ENCODE measurements around the gene CACNA1C. TPM values are rescaled to one million over a fixed set of nuclear protein-coding genes. Genes with fewer than 3 reads are reported as not detected.

Gene CACNA1C
- total and polyA plus RNA-seq, 2 donors, result 0.71 TPM

DNA sequence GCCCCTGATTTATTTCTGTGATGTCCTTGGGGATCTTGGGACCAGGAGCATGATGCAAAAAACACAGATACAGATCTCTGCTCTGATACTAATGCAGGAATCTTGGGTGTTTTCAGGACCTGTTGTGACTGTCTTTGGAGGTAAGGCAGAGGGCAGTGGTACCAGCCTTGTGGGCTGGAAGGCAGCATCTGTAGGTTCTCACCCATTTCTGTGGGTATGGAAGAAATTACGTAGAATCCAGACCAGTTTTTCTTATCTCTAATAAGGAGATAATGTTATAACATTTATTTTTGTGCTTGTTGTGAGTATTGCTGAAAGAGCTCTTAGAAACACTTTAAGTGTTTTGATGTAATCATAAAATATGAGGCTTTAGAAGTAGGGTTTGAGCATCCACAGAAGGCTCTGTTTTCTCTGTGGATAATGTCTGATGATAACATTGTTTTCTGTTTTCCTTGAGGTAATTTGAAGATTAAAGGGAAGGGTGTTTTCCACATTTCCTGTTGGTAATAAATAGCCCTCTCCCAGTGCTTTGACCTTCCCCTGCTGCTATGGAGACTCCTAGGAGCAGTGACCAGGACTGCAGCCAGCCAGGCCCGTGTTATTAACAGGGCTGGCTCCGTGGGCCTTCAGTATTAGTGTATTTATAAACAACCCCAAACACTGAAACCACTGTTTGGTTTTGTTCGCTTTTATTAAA is 39.1 kb upstream of the CACNA1C start:
- Histone ChIP-seq H3K27me3 (ENCODE audit: control insufficient read depth in 2 of 2, insufficient read depth in 1 of 2, low read length in 1 of 2) (no peaks in the 10 kb centered on the region), H3K4me1 (ENCODE audit: control insufficient read depth in 2 of 2, insufficient read depth in 2 of 2, low read length in 2 of 2) (no peaks in the 10 kb centered on the region), H3K36me3 (ENCODE audit: control insufficient read depth in 2 of 2, insufficient read depth in 2 of 2, low read length in 1 of 2) (no peaks in the 10 kb centered on the region), H3K9me3 (ENCODE audit: control insufficient read depth in 2 of 2, insufficient read depth in 1 of 2, low read length in 1 of 2) (no peaks in the 10 kb centered on the region), H3K27ac (ENCODE audit: low read depth in 1 of 2, low read length in 1 of 2) (no peak overlapping the region), H3K4me3 (ENCODE audit: low read length in 2 of 2) (no peak overlapping the region)
- WGBS, result 84% methylated on average over 4 of the region's 4 CpGs
- no peak for DNase-seq (ENCODE audit: low read depth in 6 of 9, low spot score in 9 of 9)

DNA sequence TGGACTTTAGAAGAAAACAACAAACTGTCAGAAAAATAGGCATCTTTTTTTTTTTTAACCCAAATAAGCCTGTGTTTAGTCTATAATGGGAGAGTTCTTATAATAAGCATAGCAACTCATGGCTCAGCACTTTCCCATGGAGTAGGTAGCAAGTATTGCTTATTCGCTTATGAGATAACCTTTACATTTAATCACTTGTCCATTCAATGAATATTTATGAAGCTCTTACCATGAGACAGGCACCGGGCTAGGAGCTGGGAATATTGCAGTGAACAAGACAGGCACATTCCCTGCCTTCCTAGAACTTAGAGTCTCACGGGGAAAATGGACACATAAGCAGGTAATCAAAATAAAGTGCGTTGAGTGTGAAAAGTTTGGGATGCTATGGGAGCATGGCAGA is 38.6 kb upstream of the CACNA1C start:
- Histone ChIP-seq H3K27ac (ENCODE audit: low read depth in 1 of 2, low read length in 1 of 2) (no peak overlapping the region), H3K9me3 (ENCODE audit: control insufficient read depth in 2 of 2, insufficient read depth in 1 of 2, low read length in 1 of 2) (no peaks in the 10 kb centered on the region), H3K4me1 (ENCODE audit: control insufficient read depth in 2 of 2, insufficient read depth in 2 of 2, low read length in 2 of 2) (no peaks in the 10 kb centered on the region), H3K4me3 (ENCODE audit: low read length in 2 of 2) (no peak overlapping the region), H3K36me3 (ENCODE audit: control insufficient read depth in 2 of 2, insufficient read depth in 2 of 2, low read length in 1 of 2) (no peaks in the 10 kb centered on the region), H3K27me3 (ENCODE audit: control insufficient read depth in 2 of 2, insufficient read depth in 1 of 2, low read length in 1 of 2) (no peaks in the 10 kb centered on the region)
- 85% methylated on average over 4 of the region's 4 CpGs for WGBS
- DNase-seq (ENCODE audit: low read depth in 6 of 9, low spot score in 9 of 9), result no peak

DNA sequence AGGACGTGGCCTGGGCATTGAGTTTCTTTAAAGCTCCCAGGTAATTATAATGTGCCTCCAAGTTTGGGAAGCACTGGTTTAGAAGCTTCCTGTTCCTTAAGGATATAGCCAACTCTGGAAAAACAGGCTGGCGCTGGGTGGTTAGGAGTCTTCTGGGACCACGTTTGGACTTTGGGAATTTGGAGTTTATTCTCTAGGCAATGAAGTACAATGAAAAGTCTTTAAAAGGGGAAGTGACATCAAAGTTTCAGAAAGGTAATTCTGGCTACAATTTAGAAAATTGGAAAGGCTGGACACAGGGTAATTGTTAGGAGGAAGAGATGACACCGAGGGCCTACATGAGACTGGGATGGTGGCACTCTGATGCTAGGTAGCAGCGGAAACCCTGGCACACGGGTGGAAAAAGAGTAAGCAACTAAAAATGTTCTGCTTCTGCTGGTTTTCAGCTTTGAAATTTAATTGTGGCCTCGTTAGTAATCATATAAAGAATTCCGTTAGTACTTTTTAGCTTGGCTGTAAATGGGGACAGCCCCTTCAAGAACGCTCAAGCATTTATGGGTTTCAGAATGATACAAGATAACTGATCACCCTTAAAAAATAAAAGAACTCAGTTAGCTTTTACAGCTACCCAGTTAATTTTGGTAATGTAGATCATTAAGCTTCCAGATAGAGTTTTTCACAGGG is 35.8 kb upstream of the CACNA1C start:
- Histone ChIP-seq H3K27ac (ENCODE audit: low read depth in 1 of 2, low read length in 1 of 2) (no peak overlapping the region), H3K36me3 (ENCODE audit: control insufficient read depth in 2 of 2, insufficient read depth in 2 of 2, low read length in 1 of 2) (no peaks in the 10 kb centered on the region), H3K4me3 (ENCODE audit: low read length in 2 of 2) (no peak overlapping the region), H3K9me3 (ENCODE audit: control insufficient read depth in 2 of 2, insufficient read depth in 1 of 2, low read length in 1 of 2) (no peaks in the 10 kb centered on the region), H3K4me1 (ENCODE audit: control insufficient read depth in 2 of 2, insufficient read depth in 2 of 2, low read length in 2 of 2) (no peaks in the 10 kb centered on the region), H3K27me3 (ENCODE audit: control insufficient read depth in 2 of 2, insufficient read depth in 1 of 2, low read length in 1 of 2) (no peaks in the 10 kb centered on the region)
- DNase-seq (ENCODE audit: low read depth in 6 of 9, low spot score in 9 of 9), result no peak
- WGBS, result 93% methylated on average over 9 of the region's 9 CpGs

DNA sequence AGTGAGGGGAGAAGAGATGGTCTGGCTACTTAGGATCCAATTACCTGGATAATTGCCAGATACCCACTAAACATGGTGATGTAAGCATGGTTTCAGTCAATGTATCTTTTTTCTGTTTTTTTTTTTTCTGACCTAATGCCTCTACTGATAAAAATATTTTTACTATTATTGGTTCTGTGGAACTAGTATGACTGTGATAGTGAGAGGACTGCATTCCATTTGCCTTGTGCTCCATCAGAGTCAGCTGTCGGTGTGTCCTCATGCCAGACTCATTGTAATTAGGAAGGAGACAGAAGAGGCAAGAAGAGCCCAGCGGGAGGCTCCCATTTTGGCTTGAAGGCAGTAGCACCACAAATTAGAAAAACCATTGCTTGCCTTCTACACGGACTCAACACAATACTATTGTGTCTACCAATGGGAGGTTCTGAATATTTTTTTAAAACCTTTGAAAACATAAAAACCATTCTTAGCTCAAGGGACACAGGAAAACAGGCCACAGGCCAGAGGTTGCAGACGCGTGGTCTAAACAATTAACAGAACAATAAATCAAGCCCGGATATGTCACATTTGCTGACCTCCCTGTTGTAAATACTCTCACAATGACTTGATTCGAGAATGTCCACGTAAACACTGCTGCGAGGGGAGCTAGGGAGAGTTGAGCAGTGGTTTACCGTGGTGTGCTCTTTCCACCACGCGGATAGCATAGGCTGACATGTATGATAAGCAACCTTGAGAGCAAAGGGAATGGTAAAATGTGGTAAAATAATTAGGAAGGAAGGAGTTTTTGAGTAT is 35.0 kb upstream of the CACNA1C start:
- DNase-seq (ENCODE audit: low read depth in 6 of 9, low spot score in 9 of 9), result no peak
- H3K4me1 ChIP-seq (ENCODE audit: control insufficient read depth in 2 of 2, insufficient read depth in 2 of 2, low read length in 2 of 2), result no peaks in the 10 kb centered on the region
- no peak overlapping the region for H3K27ac ChIP-seq (ENCODE audit: low read depth in 1 of 2, low read length in 1 of 2)
- no peaks in the 10 kb centered on the region for H3K9me3 ChIP-seq (ENCODE audit: control insufficient read depth in 2 of 2, insufficient read depth in 1 of 2, low read length in 1 of 2)
- WGBS, result 84% methylated on average over 12 of the region's 12 CpGs
- no peak overlapping the region for H3K4me3 ChIP-seq (ENCODE audit: low read length in 2 of 2)
- H3K27me3 ChIP-seq (ENCODE audit: control insufficient read depth in 2 of 2, insufficient read depth in 1 of 2, low read length in 1 of 2), result no peaks in the 10 kb centered on the region
- no peaks in the 10 kb centered on the region for H3K36me3 ChIP-seq (ENCODE audit: control insufficient read depth in 2 of 2, insufficient read depth in 2 of 2, low read length in 1 of 2)

DNA sequence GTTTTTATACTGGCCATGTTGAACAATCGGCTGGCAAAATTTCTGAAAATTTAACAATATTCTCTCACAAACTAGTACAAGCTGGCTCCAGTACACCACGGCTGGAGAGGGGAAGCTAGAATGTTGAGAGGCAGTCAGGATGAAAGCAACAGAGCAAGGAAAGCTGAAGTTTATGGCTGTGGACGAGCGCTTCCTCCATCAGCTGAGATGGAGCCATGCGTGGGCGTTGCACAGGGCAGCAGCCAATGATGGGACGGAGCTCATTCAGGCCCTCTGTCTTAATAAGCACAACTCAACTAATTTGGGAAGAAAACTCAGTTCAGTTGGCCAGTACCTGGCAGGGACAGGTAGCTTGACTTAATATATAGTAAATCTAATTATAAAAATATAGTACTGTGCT is 34.4 kb upstream of the CACNA1C start:
- Histone ChIP-seq H3K36me3 (ENCODE audit: control insufficient read depth in 2 of 2, insufficient read depth in 2 of 2, low read length in 1 of 2) (no peaks in the 10 kb centered on the region), H3K4me1 (ENCODE audit: control insufficient read depth in 2 of 2, insufficient read depth in 2 of 2, low read length in 2 of 2) (no peaks in the 10 kb centered on the region), H3K27me3 (ENCODE audit: control insufficient read depth in 2 of 2, insufficient read depth in 1 of 2, low read length in 1 of 2) (no peaks in the 10 kb centered on the region), H3K4me3 (ENCODE audit: low read length in 2 of 2) (no peak overlapping the region), H3K9me3 (ENCODE audit: control insufficient read depth in 2 of 2, insufficient read depth in 1 of 2, low read length in 1 of 2) (no peaks in the 10 kb centered on the region), H3K27ac (ENCODE audit: low read depth in 1 of 2, low read length in 1 of 2) (no peak overlapping the region)
- WGBS, result 90% methylated on average over 7 of the region's 7 CpGs
- DNase-seq (ENCODE audit: low read depth in 6 of 9, low spot score in 9 of 9), result no peak

DNA sequence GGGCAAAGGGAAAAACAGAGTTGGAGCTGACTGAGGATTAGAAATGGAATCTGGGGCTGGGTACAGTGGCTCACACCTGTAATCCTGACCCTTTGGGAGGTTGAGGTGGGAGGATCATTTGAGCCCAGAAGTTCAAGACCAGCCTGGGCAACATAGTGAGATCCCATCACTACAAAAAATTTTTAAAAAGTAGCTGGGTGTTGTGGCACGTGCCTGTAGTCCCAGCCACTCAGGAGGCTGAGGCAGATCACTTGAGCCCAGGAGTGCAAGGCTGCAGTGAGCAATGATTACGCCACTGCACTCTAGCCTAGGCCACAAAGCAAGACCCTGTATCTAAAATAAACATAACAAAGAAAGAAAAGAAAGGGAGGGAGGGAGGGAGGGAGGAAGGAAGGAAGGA is 33.7 kb upstream of the CACNA1C start:
- Histone ChIP-seq H3K27ac (ENCODE audit: low read depth in 1 of 2, low read length in 1 of 2) (no peak overlapping the region), H3K4me3 (ENCODE audit: low read length in 2 of 2) (no peak overlapping the region), H3K4me1 (ENCODE audit: control insufficient read depth in 2 of 2, insufficient read depth in 2 of 2, low read length in 2 of 2) (no peaks in the 10 kb centered on the region), H3K36me3 (ENCODE audit: control insufficient read depth in 2 of 2, insufficient read depth in 2 of 2, low read length in 1 of 2) (no peaks in the 10 kb centered on the region), H3K9me3 (ENCODE audit: control insufficient read depth in 2 of 2, insufficient read depth in 1 of 2, low read length in 1 of 2) (no peaks in the 10 kb centered on the region), H3K27me3 (ENCODE audit: control insufficient read depth in 2 of 2, insufficient read depth in 1 of 2, low read length in 1 of 2) (no peaks in the 10 kb centered on the region)
- no peak for DNase-seq (ENCODE audit: low read depth in 6 of 9, low spot score in 9 of 9)
- WGBS, result 95% methylated on average over 2 of the region's 2 CpGs

DNA sequence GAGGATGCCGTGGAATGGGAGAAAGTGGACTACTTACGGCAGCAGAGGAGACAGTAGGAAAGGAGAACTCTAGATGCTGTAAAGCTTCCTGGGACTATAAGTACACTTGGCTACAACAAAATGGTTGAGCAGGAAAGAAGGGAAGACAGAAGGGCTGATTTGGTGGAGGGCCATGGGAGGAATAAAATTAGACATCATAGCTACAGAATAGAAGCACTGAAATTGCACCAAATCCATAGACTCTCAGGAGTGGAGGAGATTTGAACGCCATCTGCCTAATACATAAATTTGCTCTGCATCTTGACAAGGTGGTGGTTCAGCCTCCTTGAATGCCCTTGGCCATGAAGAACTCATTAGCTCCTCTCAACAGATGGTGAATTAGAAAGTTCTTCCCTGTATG is 32.3 kb upstream of the CACNA1C start:
- no peak overlapping the region for H3K4me3 ChIP-seq (ENCODE audit: low read length in 2 of 2)
- no peak overlapping the region for H3K27ac ChIP-seq (ENCODE audit: low read depth in 1 of 2, low read length in 1 of 2)
- 99% methylated on average over 3 of the region's 3 CpGs for WGBS
- no peaks in the 10 kb centered on the region for H3K27me3 ChIP-seq (ENCODE audit: control insufficient read depth in 2 of 2, insufficient read depth in 1 of 2, low read length in 1 of 2)
- no peaks in the 10 kb centered on the region for H3K9me3 ChIP-seq (ENCODE audit: control insufficient read depth in 2 of 2, insufficient read depth in 1 of 2, low read length in 1 of 2)
- no peaks in the 10 kb centered on the region for H3K4me1 ChIP-seq (ENCODE audit: control insufficient read depth in 2 of 2, insufficient read depth in 2 of 2, low read length in 2 of 2)
- no peak for DNase-seq (ENCODE audit: low read depth in 6 of 9, low spot score in 9 of 9)
- no peaks in the 10 kb centered on the region for H3K36me3 ChIP-seq (ENCODE audit: control insufficient read depth in 2 of 2, insufficient read depth in 2 of 2, low read length in 1 of 2)

DNA sequence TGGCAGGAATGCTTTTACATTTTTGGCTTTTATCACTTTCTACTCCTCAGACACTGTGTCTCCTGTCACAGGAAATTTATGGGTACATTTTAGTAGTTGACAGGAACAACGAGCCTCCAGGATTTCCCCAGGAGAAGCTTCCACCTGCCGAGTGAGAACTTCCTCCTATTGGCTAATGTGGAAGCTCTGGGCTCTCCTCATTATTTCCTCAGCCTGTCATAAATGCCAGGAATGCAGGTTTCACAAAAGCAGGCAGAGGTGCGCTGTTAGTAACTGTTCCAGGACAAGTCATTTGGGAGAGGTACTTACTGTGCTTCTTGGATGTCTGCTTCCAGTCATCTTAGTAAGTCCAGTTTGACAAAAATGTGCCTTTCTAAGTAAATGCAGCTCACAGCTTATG is 29.4 kb upstream of the CACNA1C start:
- no peak overlapping the region for H3K4me3 ChIP-seq (ENCODE audit: low read length in 2 of 2)
- 39% methylated on average over 3 of the region's 3 CpGs for WGBS
- no peaks in the 10 kb centered on the region for H3K9me3 ChIP-seq (ENCODE audit: control insufficient read depth in 2 of 2, insufficient read depth in 1 of 2, low read length in 1 of 2)

DNA sequence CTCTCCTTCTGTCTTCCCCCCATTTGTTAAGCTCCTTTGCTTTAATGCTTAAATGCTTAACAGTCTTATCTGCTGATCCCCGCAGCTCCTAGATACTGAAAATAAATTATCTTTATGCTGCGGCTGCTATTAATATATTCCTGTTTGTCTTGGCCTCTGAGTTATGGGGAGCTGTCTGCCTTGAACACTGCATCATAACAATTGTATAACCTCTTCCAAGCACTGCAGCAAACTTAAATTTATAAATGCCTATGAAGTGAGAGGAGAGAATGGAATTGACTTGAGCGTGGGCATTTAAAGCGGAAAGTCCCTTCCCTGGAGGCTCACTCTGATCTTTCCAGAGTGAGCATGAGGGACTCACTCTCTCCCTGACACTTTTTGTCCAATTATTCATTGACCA is 25.4 kb upstream of the CACNA1C start:
- Histone ChIP-seq H3K27me3 (ENCODE audit: control insufficient read depth in 2 of 2, insufficient read depth in 1 of 2, low read length in 1 of 2) (peaks cover 0 to 11% of the 10 kb centered on the region in 2 donors), H3K4me1 (ENCODE audit: control insufficient read depth in 2 of 2, insufficient read depth in 2 of 2, low read length in 2 of 2) (no peaks in the 10 kb centered on the region), H3K4me3 (ENCODE audit: low read length in 2 of 2) (no peak overlapping the region), H3K36me3 (ENCODE audit: control insufficient read depth in 2 of 2, insufficient read depth in 2 of 2, low read length in 1 of 2) (no peaks in the 10 kb centered on the region), H3K27ac (ENCODE audit: low read depth in 1 of 2, low read length in 1 of 2) (no peak overlapping the region), H3K9me3 (ENCODE audit: control insufficient read depth in 2 of 2, insufficient read depth in 1 of 2, low read length in 1 of 2) (no peaks in the 10 kb centered on the region)
- 94% methylated on average over 4 of the region's 4 CpGs for WGBS
- no peak for DNase-seq (ENCODE audit: low read depth in 6 of 9, low spot score in 9 of 9)

More for the DNA sequence above, 29.4 kb upstream of the CACNA1C start:
- DNase-seq (ENCODE audit: low read depth in 6 of 9, low spot score in 9 of 9), result no peak
- Histone ChIP-seq H3K27ac (ENCODE audit: low read depth in 1 of 2, low read length in 1 of 2) (no peak overlapping the region), H3K36me3 (ENCODE audit: control insufficient read depth in 2 of 2, insufficient read depth in 2 of 2, low read length in 1 of 2) (no peaks in the 10 kb centered on the region), H3K27me3 (ENCODE audit: control insufficient read depth in 2 of 2, insufficient read depth in 1 of 2, low read length in 1 of 2) (no peaks in the 10 kb centered on the region), H3K4me1 (ENCODE audit: control insufficient read depth in 2 of 2, insufficient read depth in 2 of 2, low read length in 2 of 2) (no peaks in the 10 kb centered on the region)

Data from thymus (tissue), 11 donors.